ENCODE measurements around the gene ZMIZ1.
"Not testable (repeated sequence)": the region's sequence is repeated elsewhere in the genome, so short reads cannot be mapped to it uniquely, and the experiment has no call there.

The ZMIZ1 gene

DNA sequence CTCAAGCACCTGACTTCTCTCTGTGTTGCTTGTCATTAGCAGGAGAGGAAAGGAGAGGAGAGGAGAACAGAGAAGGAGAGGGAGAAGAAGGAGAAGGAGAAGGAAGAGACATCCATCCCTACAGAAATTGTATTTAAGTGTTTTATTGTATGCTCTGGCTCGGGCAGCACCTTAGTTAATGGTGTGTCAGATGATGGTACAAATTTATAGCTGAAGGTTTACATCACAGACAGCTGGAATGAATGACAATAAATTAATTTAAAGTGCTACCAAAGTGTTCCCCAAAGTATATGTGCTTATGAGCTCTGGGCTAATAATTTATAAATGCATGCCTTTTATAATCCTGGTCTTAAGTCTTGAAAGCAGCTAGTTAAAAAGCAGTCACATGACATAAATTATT lies 38.1 kb upstream of the ZMIZ1 start:
- TF ChIP-seq, protein P1, sequence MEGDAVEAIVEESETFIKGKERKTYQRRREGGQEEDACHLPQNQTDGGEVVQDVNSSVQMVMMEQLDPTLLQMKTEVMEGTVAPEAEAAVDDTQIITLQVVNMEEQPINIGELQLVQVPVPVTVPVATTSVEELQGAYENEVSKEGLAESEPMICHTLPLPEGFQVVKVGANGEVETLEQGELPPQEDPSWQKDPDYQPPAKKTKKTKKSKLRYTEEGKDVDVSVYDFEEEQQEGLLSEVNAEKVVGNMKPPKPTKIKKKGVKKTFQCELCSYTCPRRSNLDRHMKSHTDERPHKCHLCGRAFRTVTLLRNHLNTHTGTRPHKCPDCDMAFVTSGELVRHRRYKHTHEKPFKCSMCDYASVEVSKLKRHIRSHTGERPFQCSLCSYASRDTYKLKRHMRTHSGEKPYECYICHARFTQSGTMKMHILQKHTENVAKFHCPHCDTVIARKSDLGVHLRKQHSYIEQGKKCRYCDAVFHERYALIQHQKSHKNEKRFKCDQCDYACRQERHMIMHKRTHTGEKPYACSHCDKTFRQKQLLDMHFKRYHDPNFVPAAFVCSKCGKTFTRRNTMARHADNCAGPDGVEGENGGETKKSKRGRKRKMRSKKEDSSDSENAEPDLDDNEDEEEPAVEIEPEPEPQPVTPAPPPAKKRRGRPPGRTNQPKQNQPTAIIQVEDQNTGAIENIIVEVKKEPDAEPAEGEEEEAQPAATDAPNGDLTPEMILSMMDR (conservative IDR thresholded peaks at IDR 0.05; ENCODE audit: control insufficient read depth, insufficient read depth, low read depth, low read length), result no peak
- no peak for DNase-seq (ENCODE audit: low read depth)
- H3K4me3 ChIP-seq (ENCODE audit: control insufficient read depth, low read depth, low read length), result no peak overlapping the region

DNA sequence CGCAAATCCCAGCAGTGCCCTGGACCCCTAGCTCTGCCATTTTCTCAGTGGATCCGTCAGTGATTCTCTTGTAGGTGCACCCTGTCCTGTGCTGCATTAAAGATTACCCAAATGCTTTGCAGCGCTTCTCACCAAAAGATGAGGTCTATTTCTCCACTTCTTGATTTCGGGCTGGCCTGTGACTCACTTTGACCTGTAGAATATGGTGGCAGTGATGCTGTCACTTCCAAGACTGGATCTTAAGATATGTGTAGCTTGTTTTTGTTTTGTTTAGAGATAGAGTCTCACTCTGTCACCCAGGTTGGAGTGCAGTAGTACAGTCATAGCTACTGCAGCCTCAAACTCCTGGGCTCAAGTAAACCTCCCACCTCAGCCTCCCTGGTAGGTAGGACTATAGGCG lies 37.0 kb upstream of the ZMIZ1 start:
- no peak for DNase-seq (ENCODE audit: low read depth)
- TF ChIP-seq, protein P1 (conservative IDR thresholded peaks at IDR 0.05; ENCODE audit: control insufficient read depth, insufficient read depth, low read depth, low read length), result no peak
- H3K4me3 ChIP-seq (ENCODE audit: control insufficient read depth, low read depth, low read length), result no peak overlapping the region

DNA sequence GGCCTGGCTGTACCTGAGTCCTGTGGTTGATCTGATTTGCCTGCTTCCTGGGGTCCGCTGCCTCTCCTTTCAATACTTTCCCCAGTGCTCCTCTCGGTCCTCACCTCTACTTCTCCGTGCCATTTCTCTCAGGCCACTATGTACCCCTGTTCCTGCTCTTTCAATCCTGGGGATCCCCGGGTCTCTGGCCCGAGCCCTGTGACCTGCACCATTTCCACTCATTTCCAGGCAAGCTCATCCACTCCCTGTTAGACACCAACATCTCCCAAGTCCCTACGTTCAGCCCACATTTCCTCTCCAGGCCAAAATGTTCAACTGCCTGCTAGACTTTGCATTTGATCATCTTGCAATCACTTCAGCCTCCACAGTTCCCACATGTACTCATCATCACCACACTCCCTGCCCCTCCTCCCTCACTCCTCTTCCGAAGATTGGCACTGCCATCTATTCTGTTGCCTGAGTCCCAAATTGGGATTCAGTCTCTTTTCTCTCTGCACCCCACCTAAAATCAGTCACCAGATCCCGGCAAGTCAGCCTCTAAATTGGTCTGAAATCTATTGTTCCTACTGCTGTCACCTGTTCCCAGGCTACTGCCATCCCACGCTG lies 34.4 kb upstream of the ZMIZ1 start:
- TF ChIP-seq, protein P1 (conservative IDR thresholded peaks at IDR 0.05; ENCODE audit: control insufficient read depth, insufficient read depth, low read depth, low read length), result no peak
- no peak overlapping the region for H3K4me3 ChIP-seq (ENCODE audit: control insufficient read depth, low read depth, low read length)
- no peak for DNase-seq (ENCODE audit: low read depth)

DNA sequence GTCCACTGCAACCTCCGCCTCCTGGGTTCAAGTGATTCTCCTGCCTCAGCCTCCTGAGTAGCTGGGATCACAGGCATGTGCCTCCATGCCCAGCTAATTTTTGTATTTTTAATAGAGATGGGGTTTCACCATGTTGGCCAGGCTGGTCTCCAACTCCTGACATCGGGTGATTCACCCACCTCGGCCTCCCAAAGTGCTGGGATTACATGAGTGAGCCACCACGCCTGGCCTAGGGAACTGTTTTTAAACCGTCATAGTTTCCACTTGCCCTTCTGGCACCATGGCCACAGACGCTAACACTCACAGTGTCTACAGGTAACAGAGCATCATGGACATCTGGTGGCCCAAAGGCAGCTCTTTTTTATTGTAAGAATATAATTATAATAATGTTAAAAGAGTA lies 32.4 kb upstream of the ZMIZ1 start:
- H3K4me3 ChIP-seq (ENCODE audit: control insufficient read depth, low read depth, low read length), result not testable (repeated sequence)
- peak; percentile 9 for DNase-seq (ENCODE audit: low read depth)

DNA sequence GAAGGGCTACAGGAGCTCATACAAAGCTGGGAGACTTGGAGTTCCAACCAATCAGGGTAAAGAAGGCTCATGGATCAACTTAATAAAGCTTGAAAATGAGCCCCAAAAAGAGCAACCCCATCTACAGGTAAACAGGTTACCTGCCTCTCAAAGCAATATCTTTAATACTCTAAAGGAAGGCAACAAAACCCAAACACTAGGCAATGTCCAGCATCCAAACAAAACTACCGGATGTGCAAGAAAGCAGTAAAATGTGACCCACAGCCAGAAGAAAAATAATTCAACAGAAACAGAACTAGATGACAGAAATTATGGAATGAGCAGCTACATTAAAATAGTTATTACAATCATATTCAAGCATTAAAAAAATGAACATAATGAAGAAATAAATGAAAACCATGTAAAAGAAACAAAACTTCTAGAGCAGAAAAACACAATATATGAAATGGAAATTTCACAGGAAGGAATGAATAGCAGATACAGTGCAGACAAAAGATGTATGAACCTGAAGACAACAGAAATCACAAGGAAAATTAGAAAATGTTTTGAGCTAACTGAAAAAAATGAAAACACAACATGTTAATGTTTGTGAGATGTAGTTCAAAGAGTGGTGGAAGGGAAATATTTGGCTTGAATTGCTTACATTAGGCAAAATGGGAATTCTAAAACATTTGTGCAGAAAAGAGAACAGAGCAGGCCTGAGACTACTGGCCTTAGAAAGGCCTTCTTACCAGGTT lies 30.5 kb upstream of the ZMIZ1 start:
- no peak overlapping the region for H3K4me3 ChIP-seq (ENCODE audit: control insufficient read depth, low read depth, low read length)
- TF ChIP-seq, protein P1 (conservative IDR thresholded peaks at IDR 0.05; ENCODE audit: control insufficient read depth, insufficient read depth, low read depth, low read length), result no peak

DNA sequence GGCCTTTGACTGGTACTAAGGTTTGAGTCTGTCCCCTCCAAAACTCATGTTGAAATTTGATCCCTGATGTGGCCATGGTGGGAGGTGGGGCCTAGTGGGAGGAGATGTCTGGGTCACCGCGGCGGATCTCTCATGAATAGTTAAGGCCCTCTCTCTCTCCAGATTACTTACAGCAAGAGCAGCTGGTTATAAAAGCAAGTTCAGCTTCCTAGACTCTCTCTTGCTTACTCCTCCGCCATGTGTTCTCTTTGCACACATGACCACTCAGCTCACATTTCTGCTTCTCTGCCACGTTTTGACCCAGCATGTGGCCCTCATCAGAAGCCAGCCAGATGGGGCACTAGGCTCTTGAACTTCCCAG lies 29.9 kb upstream of the ZMIZ1 start:
- no peak overlapping the region for H3K4me3 ChIP-seq (ENCODE audit: control insufficient read depth, low read depth, low read length)
- no peak for DNase-seq (ENCODE audit: low read depth)
- TF ChIP-seq, protein P1 (conservative IDR thresholded peaks at IDR 0.05; ENCODE audit: control insufficient read depth, insufficient read depth, low read depth, low read length), result no peak

More for the DNA sequence above, 30.5 kb upstream of the ZMIZ1 start:
- no peak for DNase-seq (ENCODE audit: low read depth)

DNA sequence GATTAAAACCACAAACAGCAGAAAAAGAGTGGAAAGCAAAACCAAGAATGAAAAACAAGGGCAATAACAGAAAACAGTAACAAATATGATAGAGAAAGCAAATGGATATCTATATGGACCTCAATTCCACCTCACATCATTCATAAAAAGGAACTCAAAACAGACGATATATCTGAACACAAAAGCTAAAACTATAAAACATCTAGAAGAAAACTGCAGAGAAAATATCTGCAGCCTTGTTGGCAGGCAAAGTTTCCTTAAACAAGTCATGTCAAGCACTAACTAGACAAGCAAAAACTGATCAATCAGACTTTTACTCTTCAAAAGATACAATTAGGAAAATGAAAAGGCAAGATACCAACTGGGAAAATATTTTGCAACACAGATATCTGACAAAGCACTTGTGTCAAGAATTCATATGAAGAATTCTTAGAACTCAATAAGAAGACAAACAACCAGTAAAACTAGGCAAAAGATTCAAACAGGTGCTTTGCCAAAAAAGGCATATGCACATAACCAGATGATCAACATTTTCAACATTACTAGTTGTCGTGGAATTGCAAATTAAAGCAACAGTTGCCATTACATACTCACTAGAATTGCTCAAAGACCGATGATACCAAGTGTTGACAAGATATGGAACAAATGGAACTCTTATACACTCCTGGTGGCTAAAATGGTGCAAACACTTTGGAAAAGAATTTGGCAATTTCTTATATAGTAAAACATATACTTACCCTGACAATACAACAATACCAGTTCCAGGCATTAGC lies 25.9 kb upstream of the ZMIZ1 start:
- TF ChIP-seq, protein P1 (conservative IDR thresholded peaks at IDR 0.05; ENCODE audit: control insufficient read depth, insufficient read depth, low read depth, low read length), result no peak
- H3K4me3 ChIP-seq (ENCODE audit: control insufficient read depth, low read depth, low read length), result no peak overlapping the region
- DNase-seq (ENCODE audit: low read depth), result no peak
